GM21390 (cell line): ENCODE measurements around the gene SPAG4.
A peak's percentile ranks its signal among the peaks of the same experiment; 100 is the strongest.

Experiments
- ATAC-seq: cut with Tn5 transposase; IDR thresholded peaks from one replicate; pipeline ENCODE4 v1.9.1; 2021; ENCODE audit not compliant: unreplicated experiment

SPAG4 gene

DNA sequence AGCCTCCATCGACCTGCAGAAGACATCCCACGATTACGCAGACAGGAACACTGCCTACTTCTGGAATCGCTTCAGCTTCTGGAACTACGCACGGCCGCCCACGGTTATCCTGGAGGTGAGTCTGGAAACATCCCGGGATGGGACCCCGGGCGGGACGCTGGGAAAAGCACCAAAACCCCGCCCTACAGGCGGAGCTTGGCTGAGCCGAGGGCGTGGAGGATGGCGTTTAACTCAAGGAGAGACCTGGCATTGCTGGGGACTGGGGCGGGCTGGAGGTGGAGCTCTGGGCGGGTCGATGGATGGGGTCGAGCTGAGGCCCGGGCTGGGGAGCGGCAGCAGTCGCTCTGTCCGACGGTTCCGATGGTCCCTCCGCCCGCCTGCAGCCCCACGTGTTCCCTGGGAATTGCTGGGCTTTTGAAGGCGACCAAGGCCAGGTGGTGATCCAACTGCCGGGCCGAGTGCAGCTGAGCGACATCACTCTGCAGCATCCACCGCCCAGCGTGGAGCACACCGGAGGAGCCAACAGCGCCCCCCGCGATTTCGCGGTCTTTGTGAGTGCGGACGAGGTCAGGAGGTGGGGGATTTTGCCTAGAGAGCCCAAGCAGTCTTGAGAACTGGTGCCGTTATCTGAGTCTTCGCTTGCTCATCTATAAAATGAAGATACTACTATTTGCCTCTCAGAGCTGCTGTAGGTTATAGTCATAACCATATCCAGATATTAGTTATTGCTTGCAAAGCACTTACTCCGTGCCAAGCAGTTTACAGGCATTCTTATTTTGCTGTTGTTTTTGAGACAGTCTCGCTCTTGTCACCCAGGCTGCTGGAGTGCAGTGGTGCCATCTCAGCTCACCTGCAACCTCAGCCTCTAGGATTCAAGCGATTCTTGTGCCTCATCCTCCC lies 3.8 kb downstream of the SPAG4 start:
- peak; percentile 47 for ATAC-seq

GRCh38 chr20:35620818-35621559 lies 5.4 kb downstream of the SPAG4 start:
- no peak for ATAC-seq

DNA sequence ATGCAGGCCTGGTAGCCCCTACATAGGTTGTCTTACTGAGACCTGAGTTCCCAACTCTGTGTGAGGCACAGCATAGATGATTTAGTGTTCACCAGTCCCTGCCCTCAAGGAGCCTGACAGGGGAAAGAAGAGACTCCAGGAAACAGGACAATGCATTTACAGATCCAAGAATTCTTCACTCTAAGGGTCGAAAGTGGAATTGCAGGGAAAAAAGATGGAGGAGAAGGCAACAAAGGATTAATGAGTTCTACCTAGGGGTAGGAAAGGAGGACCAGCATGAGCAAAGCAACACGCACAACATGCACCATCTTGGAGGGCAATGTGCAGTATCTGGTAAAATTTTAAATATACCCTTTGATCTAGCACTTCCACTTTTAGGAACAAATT lies 5.9 kb downstream of the SPAG4 start:
- ATAC-seq, result no peak

- ATAC-seq, result no peak
These were observed 10.2 kb downstream of the SPAG4 start for GRCh38 chr20:35625584-35626385.

DNA sequence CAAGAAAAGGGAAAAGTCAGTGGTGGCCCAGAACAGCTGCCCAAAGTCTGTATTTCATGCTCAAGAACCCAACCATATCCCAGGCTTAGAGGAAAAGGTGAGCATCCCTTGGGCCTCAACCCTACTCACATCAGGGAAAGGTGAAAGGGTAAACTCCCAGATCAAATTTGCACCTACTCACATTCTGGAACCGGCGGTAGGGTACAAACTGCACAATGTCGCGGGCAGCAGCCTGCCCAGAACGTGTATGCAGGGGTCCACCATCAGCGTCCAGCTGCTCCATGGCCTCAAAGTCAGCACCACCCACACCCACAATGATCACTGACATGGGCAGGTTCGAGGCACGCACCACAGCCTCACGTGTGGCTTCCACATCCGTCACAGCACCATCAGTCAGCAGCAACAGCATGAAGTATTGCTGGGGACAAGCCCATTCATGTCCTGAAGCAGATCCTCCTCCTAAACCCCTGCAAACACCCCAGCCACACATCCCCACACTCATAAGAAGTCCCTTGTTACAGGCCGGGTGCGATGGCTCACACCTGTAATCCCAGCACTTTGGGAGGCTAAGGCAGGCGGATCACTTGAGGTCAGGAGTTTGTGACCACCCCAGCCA lies 10.9 kb downstream of the SPAG4 start:
- ATAC-seq, result no peak

- ATAC-seq, result no peak
These were observed 11.5 kb downstream of the SPAG4 start for GRCh38 chr20:35627121-35627520.

GRCh38 chr20:35629427-35630145 lies 14.0 kb downstream of the SPAG4 start:
- ATAC-seq, result no peak

- ATAC-seq, result no peak
These were observed 15.0 kb downstream of the SPAG4 start for GRCh38 chr20:35630636-35631035.

GRCh38 chr20:35632539-35633115 lies 17.0 kb downstream of the SPAG4 start:
- no peak for ATAC-seq

DNA sequence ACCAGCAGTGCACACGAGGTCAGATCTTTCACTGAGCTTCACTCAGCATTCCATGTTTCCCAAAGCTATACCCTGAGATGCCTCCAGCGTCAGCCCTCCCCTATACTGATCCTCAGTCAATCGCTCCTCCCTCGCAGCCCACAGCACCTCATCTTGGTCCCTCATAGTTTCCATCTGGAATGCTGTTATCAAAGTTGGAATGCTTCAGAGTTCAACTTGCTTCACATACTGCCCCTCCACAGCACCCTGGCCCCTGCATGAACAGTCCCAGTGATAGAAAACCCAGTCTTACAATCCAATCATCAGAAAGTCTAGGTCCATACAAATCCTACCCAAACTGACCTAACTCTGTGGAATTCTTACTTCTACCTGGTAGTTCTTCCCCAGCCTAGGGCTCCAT lies 20.0 kb downstream of the SPAG4 start:
- no peak for ATAC-seq

DNA sequence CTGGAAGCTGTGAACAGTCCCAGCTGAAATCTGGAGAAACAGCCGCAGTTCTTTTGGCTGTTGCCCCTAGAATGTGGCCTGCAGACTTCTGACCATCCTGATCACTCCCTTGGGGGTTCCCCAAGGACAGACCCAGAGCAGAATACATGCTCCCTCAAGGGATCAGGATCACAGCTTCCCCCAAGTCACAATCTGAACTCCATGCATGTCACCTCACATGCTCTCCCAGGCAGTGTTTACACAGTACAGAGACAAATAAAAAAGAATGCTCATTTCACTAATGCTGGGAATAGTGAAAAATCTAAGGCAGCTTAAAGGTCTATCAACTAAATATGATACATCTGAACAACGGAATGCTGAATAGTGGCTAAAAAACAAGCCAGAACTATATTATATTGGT lies 20.5 kb downstream of the SPAG4 start:
- no peak for ATAC-seq

- ATAC-seq, result no peak
These were observed 21.6 kb downstream of the SPAG4 start for GRCh38 chr20:35637276-35637675.

DNA sequence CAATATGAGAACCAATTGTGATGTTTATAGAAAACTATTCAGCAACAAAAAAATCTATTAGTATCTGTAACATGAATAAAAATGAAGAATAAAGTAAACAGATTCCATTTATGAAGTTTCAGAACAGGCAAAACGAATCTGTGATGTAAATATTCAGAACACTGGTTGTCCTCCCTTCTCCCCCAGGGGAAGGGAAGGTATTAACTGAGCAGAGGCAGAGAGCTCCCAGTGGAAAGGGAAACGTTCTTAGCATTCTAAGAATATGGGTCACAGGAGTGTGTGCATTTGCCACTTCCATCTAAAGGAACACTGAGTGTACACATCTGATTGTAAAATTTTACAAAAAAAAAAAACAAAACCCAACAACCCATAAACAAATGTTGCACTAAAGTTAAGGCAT lies 23.1 kb downstream of the SPAG4 start:
- ATAC-seq, result no peak

DNA sequence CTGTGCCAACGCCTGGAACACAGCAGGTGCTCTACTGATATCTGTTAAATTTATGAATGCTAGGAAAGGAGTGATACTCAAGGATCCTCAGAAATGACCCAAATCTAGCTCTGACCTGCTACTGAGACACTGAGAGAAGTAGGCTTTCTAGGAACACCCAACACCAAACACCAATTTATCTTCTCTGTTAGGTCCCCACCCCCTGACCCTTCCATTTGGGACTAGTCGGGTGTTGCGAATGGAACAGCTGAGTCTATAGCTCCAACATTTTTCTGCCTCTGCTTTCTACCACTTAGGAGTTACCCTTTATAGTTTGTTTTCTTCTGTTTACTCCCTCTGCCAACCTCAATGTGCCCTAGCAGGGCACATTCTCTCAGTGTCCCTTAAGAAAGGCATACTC lies 25.1 kb downstream of the SPAG4 start:
- ATAC-seq, result no peak

- ATAC-seq, result no peak
These were observed 26.1 kb downstream of the SPAG4 start for GRCh38 chr20:35641743-35642142.

DNA sequence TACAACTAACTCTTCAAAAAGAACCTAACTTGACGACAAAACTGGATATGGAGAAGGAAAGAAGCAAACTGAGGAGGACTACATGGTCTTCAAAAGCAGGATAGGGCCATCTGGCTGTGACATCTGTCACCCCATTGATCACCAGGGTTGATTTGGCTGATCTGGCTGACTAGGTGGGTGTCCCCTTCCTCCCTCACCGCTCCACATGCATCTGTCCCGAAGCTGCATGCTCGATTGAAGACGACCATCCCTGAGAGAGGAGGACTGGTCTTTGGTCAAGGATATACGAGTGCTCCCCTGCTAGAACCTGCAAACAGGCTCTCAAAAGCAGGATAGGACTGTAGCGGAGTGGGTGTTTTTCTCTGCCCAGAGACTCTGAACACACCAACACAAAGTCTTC lies 27.4 kb downstream of the SPAG4 start:
- ATAC-seq, result no peak

DNA sequence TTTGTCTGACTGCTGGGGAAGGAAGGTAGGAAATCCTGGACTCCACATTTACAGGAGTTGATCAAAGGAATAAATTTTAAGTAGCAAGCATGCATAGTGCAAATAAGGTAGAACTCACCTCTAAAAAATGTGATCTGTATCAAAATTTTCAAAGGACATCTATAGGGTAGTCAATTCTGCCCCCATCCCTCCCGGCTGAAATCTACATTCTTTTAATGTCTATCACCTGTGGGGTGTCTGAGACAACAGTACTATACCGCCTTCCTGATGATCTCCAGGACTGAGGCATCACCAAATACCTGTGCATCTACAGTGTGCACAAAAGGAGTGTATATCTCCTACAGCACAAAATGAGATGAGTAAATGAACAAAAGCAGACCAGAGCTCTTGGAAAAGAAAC lies 29.2 kb downstream of the SPAG4 start:
- no peak for ATAC-seq

DNA sequence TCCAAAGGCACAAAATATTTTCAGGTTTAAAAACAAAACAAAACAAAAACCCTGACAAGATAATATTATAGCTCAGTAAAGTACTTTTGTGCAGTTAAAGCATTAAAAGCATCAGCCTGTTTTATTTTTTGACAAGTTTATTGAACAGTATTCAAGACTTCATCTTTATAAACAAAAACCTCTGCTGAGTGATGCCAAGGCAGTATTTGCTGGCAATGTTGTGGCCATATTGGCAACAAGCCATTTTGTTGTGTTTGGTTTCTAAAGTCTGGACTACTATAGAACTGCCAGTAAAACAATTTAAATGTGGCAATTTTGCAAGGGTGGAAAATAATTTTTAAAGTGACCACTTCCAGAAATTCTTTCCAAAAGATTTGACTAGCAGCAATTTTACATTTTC lies 33.2 kb downstream of the SPAG4 start:
- ATAC-seq, result no peak

GRCh38 chr20:35650632-35651031 lies 35.0 kb downstream of the SPAG4 start:
- ATAC-seq, result no peak

DNA sequence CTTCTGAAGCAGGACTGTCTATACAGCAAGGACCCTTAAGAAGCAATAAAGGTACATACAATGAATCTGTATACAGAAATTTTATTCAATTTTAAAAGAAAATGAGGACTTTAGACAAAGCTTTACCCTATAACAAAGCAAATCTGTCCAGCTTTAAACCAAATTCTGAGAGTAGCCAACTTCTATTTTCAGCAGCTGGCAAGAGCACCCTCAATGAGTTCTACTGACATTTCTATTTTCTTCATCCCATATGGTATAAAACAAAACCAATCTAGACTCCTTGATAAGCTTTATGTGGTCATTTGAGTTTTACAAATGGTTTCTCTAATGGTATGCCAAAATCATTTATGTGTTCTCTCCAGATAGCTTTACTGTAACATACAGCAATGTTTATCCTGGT lies 36.3 kb downstream of the SPAG4 start:
- ATAC-seq, result no peak
